Medulla oblongata (tissue), 1 donor: ENCODE results near the gene RAD23A.
"Not testable (repeated sequence)": the region's sequence is repeated elsewhere in the genome, so short reads cannot be mapped to it uniquely, and the experiment has no call there.

Experiments used
- DNase-seq: peaks from one replicate; pipeline ENCODE4 v3.0.0-alpha.2; 2015; ENCODE audit errors: extremely low spot score

RAD23A gene

GRCh38 chr19:12937927-12938778, 7.5 kb upstream of the RAD23A start, which contains the start of gene CALR:
Gene CALR (plus strand): TSS chr19:12938609. CDS start chr19:12938680, 71 bp downstream.
- peak; percentile 100 for DNase-seq

- no peak for DNase-seq
Observed at GRCh38 chr19:12938779-12939601, 6.7 kb upstream of the RAD23A start.

GRCh38 chr19:12939975-12940423, 5.7 kb upstream of the RAD23A start:
- DNase-seq, result no peak

- no peak for DNase-seq
Observed at GRCh38 chr19:12940897-12941296, 4.8 kb upstream of the RAD23A start.

GRCh38 chr19:12943437-12944044, 2.1 kb upstream of the RAD23A start:
- no peak for DNase-seq

- no peak for DNase-seq
Observed at GRCh38 chr19:12944104-12944674, 1.5 kb upstream of the RAD23A start.

- DNase-seq, result peak; percentile 47
Observed at GRCh38 chr19:12946092-12946721, 545 bp downstream of the RAD23A start.

- DNase-seq, result no peak
Observed at GRCh38 chr19:12946731-12947496, 1.3 kb downstream of the RAD23A start.

- no peak for DNase-seq
Observed at GRCh38 chr19:12947702-12948611, 2.3 kb downstream of the RAD23A start.

- DNase-seq, result no peak
Observed at GRCh38 chr19:12948612-12949362, 3.1 kb downstream of the RAD23A start.

- DNase-seq, result no peak
Observed at GRCh38 chr19:12949363-12950283, 4.0 kb downstream of the RAD23A start.

GRCh38 chr19:12952050-12952449, 6.4 kb downstream of the RAD23A start:
- not testable (repeated sequence) for DNase-seq

GRCh38 chr19:12952488-12953137, 7.0 kb downstream of the RAD23A start:
- DNase-seq, result no peak

- DNase-seq, result peak; percentile 55
Observed at GRCh38 chr19:12953138-12953798, 7.6 kb downstream of the RAD23A start.

- DNase-seq, result no peak
Observed at GRCh38 chr19:12953799-12954611, 8.3 kb downstream of the RAD23A start.

GRCh38 chr19:12954612-12954962, 8.9 kb downstream of the RAD23A start:
- no peak for DNase-seq
